H9 (cell line): ENCODE measurements around the gene PLPP7. TPM values are rescaled to one million over a fixed set of nuclear protein-coding genes. Genes with fewer than 3 reads are reported as not detected.

Experiments
- DNase-seq: peaks from one replicate; pipeline ENCODE4 v3.0.0-alpha.2; 2017
- H2AFZ ChIP-seq: one replicate; pipeline ENCODE4 v1.6.1; 2013; ENCODE audit warnings: mild to moderate bottlenecking, low read length, control low read depth, moderate library complexity
- H2AK5ac ChIP-seq: 2 replicates; pipeline ENCODE4 v1.6.1; 2013; ENCODE audit warnings: low read length, control low read depth, mixed read lengths; ENCODE audit not compliant: insufficient read length
- H2BK120ac ChIP-seq: one replicate; pipeline ENCODE4 v1.6.1; 2013; ENCODE audit warnings: low read depth, mild to moderate bottlenecking, low read length, control low read depth, inconsistent platforms; ENCODE audit not compliant: poor library complexity, severe bottlenecking
- H2BK12ac ChIP-seq: 2 replicates; pipeline ENCODE4 v1.6.1; 2013; ENCODE audit warnings: low read length, control low read depth, mixed read lengths, low read depth; ENCODE audit not compliant: insufficient read length
- H2BK15ac ChIP-seq: 2 replicates; pipeline ENCODE4 v1.6.1; 2013; ENCODE audit warnings: low read depth, low read length, control low read depth
- H2BK20ac ChIP-seq: one replicate; pipeline ENCODE4 v1.6.1; 2013; ENCODE audit warnings: low read depth, mild to moderate bottlenecking, low read length, control low read depth, inconsistent platforms; ENCODE audit not compliant: poor library complexity, severe bottlenecking
- H2BK5ac ChIP-seq: 2 replicates; pipeline ENCODE4 v1.6.1; 2013; ENCODE audit warnings: low read length, control low read depth, mixed read lengths; ENCODE audit not compliant: insufficient read length
- H3K14ac ChIP-seq: 2 replicates; pipeline ENCODE4 v1.6.1; 2013; ENCODE audit warnings: low read length, control low read depth; ENCODE audit not compliant: insufficient read depth
- H3K18ac ChIP-seq: 2 replicates; pipeline ENCODE4 v1.6.1; 2013; ENCODE audit warnings: low read depth, mild to moderate bottlenecking, mixed read lengths, low read length, control low read depth; ENCODE audit not compliant: insufficient read length
- H3K23ac ChIP-seq: 2 replicates; pipeline ENCODE4 v1.6.1; 2013; ENCODE audit warnings: low read length, control low read depth, mixed read lengths, low read depth; ENCODE audit not compliant: insufficient read length
- H3K23me2 ChIP-seq: 2 replicates; pipeline ENCODE4 v1.6.1; 2013; ENCODE audit warnings: low read depth, mild to moderate bottlenecking, mixed read lengths, low read length, control low read depth; ENCODE audit not compliant: insufficient read length, poor library complexity, severe bottlenecking
- H3K27ac ChIP-seq: 2 replicates; pipeline ENCODE4 v1.5.1; 2013; ENCODE audit warnings: low read length, control low read depth, mixed read lengths, low read depth; ENCODE audit not compliant: insufficient read length
- H3K27me3 ChIP-seq: 2 replicates; pipeline ENCODE4 v1.6.1; 2013; ENCODE audit warnings: low read length, control low read depth, inconsistent platforms; ENCODE audit not compliant: insufficient read depth
- H3K4ac ChIP-seq: 2 replicates; pipeline ENCODE4 v1.6.1; 2013; ENCODE audit warnings: low read depth, mild to moderate bottlenecking, control low read depth, inconsistent platforms, low read length, moderate library complexity
- H3K4me1 ChIP-seq: 2 replicates; pipeline ENCODE4 v1.6.1; 2013; ENCODE audit warnings: low read length, control low read depth, inconsistent platforms; ENCODE audit not compliant: insufficient read depth
- H3K4me2 ChIP-seq: 2 replicates; pipeline ENCODE4 v1.6.1; 2013; ENCODE audit warnings: low read length, control low read depth, mixed read lengths; ENCODE audit not compliant: insufficient read length, insufficient read depth
- H3K56ac ChIP-seq: 2 replicates; pipeline ENCODE4 v1.6.1; 2013; ENCODE audit warnings: low read depth, mild to moderate bottlenecking, mixed read lengths, low read length, control low read depth; ENCODE audit not compliant: insufficient read length
- H3K79me1 ChIP-seq: 2 replicates; pipeline ENCODE4 v1.6.1; 2013; ENCODE audit warnings: low read depth, mild to moderate bottlenecking, moderate library complexity, low read length, control low read depth, inconsistent platforms; ENCODE audit not compliant: insufficient read depth, poor library complexity, severe bottlenecking
- H3K79me2 ChIP-seq: 2 replicates; pipeline ENCODE4 v1.6.1; 2013; ENCODE audit warnings: low read length, control low read depth, inconsistent platforms; ENCODE audit not compliant: insufficient read depth
- H3K9ac ChIP-seq: 2 replicates; pipeline ENCODE4 v1.6.1; 2013; ENCODE audit warnings: low read length, control low read depth, mixed read lengths; ENCODE audit not compliant: insufficient read length; ENCODE audit errors: extremely low read depth
- H3K9me3 ChIP-seq: one replicate; pipeline ENCODE4 v1.6.1; 2013; ENCODE audit warnings: low read depth, low read length, inconsistent platforms; ENCODE audit not compliant: control insufficient read depth
- H3T11ph ChIP-seq: one replicate; pipeline ENCODE4 v1.6.1; 2013; ENCODE audit warnings: mild to moderate bottlenecking, low read length, control low read depth, inconsistent platforms
- H4K20me1 ChIP-seq: one replicate; pipeline ENCODE4 v1.6.1; 2013; ENCODE audit not compliant: control insufficient read depth, insufficient read length, insufficient read depth
- H4K5ac ChIP-seq: 2 replicates; pipeline ENCODE4 v1.6.1; 2013; ENCODE audit warnings: low read depth, mild to moderate bottlenecking, mixed read lengths, low read length, control low read depth; ENCODE audit not compliant: insufficient read length
- H4K8ac ChIP-seq: replicated peaks from 2 replicates; pipeline ENCODE4 v1.6.1; 2013; ENCODE audit warnings: low read length, control low read depth, mixed read lengths, low read depth; ENCODE audit not compliant: insufficient read length
- H4K91ac ChIP-seq: 2 replicates; pipeline ENCODE4 v1.6.1; 2013; ENCODE audit warnings: low read depth, mild to moderate bottlenecking, moderate library complexity, mixed read lengths, low read length, control low read depth; ENCODE audit not compliant: insufficient read length
- H3K27ac Mint-ChIP-seq, 3 experiments: 2 replicates in 2 of 3; 3 replicates in 1 of 3; pipeline ENCODE4 v1.8.0; 2020 to 2021; ENCODE audit warnings: mixed read lengths in 3 of 3, mild to moderate bottlenecking in 1 of 3, moderate library complexity in 1 of 3
- H3K27me3 Mint-ChIP-seq: 2 replicates; pipeline ENCODE4 v1.8.0; 2021; ENCODE audit warnings: low read depth, mild to moderate bottlenecking, moderate library complexity, mixed read lengths
- H3K36me3 Mint-ChIP-seq, 3 experiments: 2 replicates in 2 of 3; 3 replicates in 1 of 3; pipeline ENCODE4 v1.8.0; 2020 to 2021; ENCODE audit warnings: low read depth in 3 of 3, mixed read lengths in 3 of 3; ENCODE audit not compliant: insufficient read depth in 1 of 3
- H3K4me1 Mint-ChIP-seq, 2 experiments: 2 replicates each; pipeline ENCODE4 v1.8.0; 2020; ENCODE audit warnings: mixed read lengths in 2 of 2
- H3K4me3 Mint-ChIP-seq, 2 experiments: 2 replicates in 1 of 2; 3 replicates in 1 of 2; pipeline ENCODE4 v1.8.0; 2020 to 2021; ENCODE audit warnings: mild to moderate bottlenecking in 2 of 2, mixed read lengths in 2 of 2, moderate library complexity in 1 of 2
- H3K9me3 Mint-ChIP-seq, 2 experiments: 2 replicates in 1 of 2; 3 replicates in 1 of 2; pipeline ENCODE4 v1.8.0; 2020; ENCODE audit warnings: mild to moderate bottlenecking in 2 of 2, mixed read lengths in 2 of 2, moderate library complexity in 1 of 2
- CTCF ChIP-seq: fragments of 200-600 bp; sonication (generic); conservative IDR thresholded peaks from 3 replicates; pipeline ENCODE4 v1.8.0; 2021; ENCODE audit warnings: antibody characterized with exemption, mild to moderate bottlenecking
- WGBS: extraction: QIAGEN DNeasy Blood & Tissue Kit; methylation state at CpG from one replicate; pipeline ENCODE4 v1.1.7; 2013; ENCODE audit warnings: missing lambda C conversion rate, low lambda C conversion rate, mixed read lengths; ENCODE audit not compliant: insufficient read length; ENCODE audit errors: extremely low coverage; 5-methylcytosine and 5-hydroxymethylcytosine counted together
- total RNA-seq: library from RNA; stranded (reverse); gene quantifications from 2 replicates; pipeline ENCODE4 v1.2.1, GENCODE V29; 2021

PLPP7 gene
- total RNA-seq, 1 experiment from 2014 or later = 1.9 TPM

DNA sequence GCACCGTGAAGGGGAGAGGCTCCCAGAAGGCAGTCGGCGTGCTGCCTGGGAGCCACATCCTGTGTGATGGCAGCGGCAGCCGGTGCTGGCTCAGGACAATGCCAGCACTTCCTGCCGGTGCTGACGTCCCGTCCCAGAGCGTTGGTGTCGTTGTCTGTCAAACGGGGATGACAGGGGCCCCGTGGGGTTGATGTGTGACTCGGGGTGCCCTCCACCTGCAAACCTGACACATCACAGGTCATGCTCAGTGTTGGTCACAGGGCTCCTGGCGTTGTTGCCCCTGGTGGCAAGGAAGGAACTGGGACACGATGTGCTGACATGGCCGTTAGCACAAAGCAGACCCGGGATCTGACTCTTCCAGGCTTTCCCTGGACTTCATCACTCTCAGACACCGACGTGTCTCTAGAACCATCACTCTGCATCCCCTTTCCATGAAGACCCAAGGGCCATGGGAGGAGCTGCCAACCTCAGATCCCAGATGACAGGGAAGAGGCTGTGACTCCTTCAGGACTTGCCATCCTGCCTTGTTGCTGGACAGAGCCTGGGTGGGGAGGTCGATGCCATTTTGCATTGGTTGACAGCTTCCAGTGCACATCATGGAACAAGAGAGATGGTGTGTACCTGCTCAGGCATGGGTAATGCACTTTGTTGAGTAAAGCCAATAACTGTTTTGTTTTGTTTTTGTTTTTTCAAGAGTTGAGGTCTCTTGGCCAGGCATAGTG lies 21.5 kb downstream of the PLPP7 start:
- Histone ChIP-seq H3K79me2 (no peaks in the 10 kb centered on the region), H2BK20ac (no peak overlapping the region), H3K23ac (no peak overlapping the region), H3K9ac (no peak overlapping the region), H3K23me2 (no peaks in the 10 kb centered on the region), H3T11ph (no peak overlapping the region), H3K4ac (no peak overlapping the region), H4K5ac (no peak overlapping the region), H3K27me3 (no peaks in the 10 kb centered on the region), H3K79me1 (no peaks in the 10 kb centered on the region), H2BK15ac (no peak overlapping the region), H2BK5ac (no peak overlapping the region), H3K4me1 (no peaks in the 10 kb centered on the region), H3K14ac (no peak overlapping the region; the same call in 1 of the 2 replicates), H3K56ac (no peak overlapping the region), H2BK12ac (no peak overlapping the region), H4K91ac (no peak overlapping the region), H4K20me1 (no peaks in the 10 kb centered on the region), H2BK120ac (no peak overlapping the region), H2AK5ac (no peak overlapping the region), H2AFZ (no peak overlapping the region), H3K4me2 (no peak overlapping the region), H3K9me3 (no peaks in the 10 kb centered on the region), H3K18ac (no peak overlapping the region), H3K27ac (no peak overlapping the region), H4K8ac (no peak overlapping the region)
- Mint-ChIP-seq H3K9me3 (no peaks in the 10 kb centered on the region; a peak in 1 of 5 replicates), H3K27ac (no peak overlapping the region), H3K4me1 (peaks cover 6 to 10% of the 10 kb centered on the region in 2 experiments), H3K27me3 (peaks cover 8% of the 10 kb centered on the region), H3K36me3 (peaks cover 0 to 4% (median 0%) of the 10 kb centered on the region in 3 experiments; a peak in 2 of 7 replicates), H3K4me3 (no peak overlapping the region)
- no peak for DNase-seq
- no CpG with 5 or more reads among the region's 20 CpGs for WGBS
- no peak for TF ChIP-seq CTCF
